Subcutaneous abdominal adipose tissue (tissue), 5 donors: ENCODE data around the gene IFITM1.
"Not testable (repeated sequence)": the region's sequence is repeated elsewhere in the genome, so short reads cannot be mapped to it uniquely, and the experiment has no call there.

ENCODE experiments used
- H3K27ac ChIP-seq: one replicate; pipeline ENCODE4 v1.7.0; 2013; ENCODE audit warnings: low read depth, mild to moderate bottlenecking, inconsistent platforms, low read length, moderate library complexity
- H3K27me3 ChIP-seq, 5 donors: one replicate each; pipeline ENCODE4 v1.7.0; 2013; ENCODE audit warnings: low read length in 5 of 5, inconsistent platforms in 1 of 5; ENCODE audit not compliant: control insufficient read depth in 5 of 5, insufficient read depth in 4 of 5
- H3K36me3 ChIP-seq, 5 donors: one replicate each; pipeline ENCODE4 v1.7.0; 2013; ENCODE audit warnings: low read length in 5 of 5; ENCODE audit not compliant: control insufficient read depth in 5 of 5, insufficient read depth in 5 of 5
- H3K4me1 ChIP-seq, 5 donors: one replicate each; pipeline ENCODE4 v1.7.0; 2013; ENCODE audit warnings: low read length in 5 of 5, mild to moderate bottlenecking in 3 of 5, moderate library complexity in 1 of 5; ENCODE audit not compliant: control insufficient read depth in 5 of 5, insufficient read depth in 5 of 5
- H3K4me3 ChIP-seq, 5 donors: one replicate each; pipeline ENCODE4 v1.7.0; 2013; ENCODE audit warnings: low read length in 5 of 5, low read depth in 1 of 5
- H3K9ac ChIP-seq, 5 donors: one replicate each; pipeline ENCODE4 v1.7.0; 2013; ENCODE audit warnings: low read length in 5 of 5, mild to moderate bottlenecking in 4 of 5, moderate library complexity in 3 of 5
- H3K9me3 ChIP-seq, 5 donors: one replicate each; pipeline ENCODE4 v1.7.0; 2013; ENCODE audit warnings: low read length in 5 of 5; ENCODE audit not compliant: control insufficient read depth in 5 of 5
- donor health status: healthy.
- donor health status: healthy.
- donor health status: healthy.
- donor health status: healthy.
- donor health status: healthy.

The IFITM1 gene

GRCh38 chr11:309979-310572 lies 3.8 kb upstream of the IFITM1 start:
- H3K4me1 ChIP-seq: peaks cover 0 to 60% (median 50%) of the 10 kb centered on the region in 5 donors
- peak overlapping the region in 4 of 5 donors; percentile 48 to 77 (median 63) for H3K9ac ChIP-seq
- not testable (repeated sequence) for H3K9me3 ChIP-seq, H3K36me3 ChIP-seq, H3K27me3 ChIP-seq
- peak overlapping the region; percentile 50 to 90 (median 88) for H3K4me3 ChIP-seq
- H3K27ac ChIP-seq: peak overlapping the region; percentile 74

GRCh38 chr11:311013-311748 lies 2.7 kb upstream of the IFITM1 start:
- Histone ChIP-seq H3K4me3 (peak overlapping the region in 3 of 5 donors; percentile 29 to 42 (median 35)), H3K4me1 (peaks cover 0 to 62% (median 59%) of the 10 kb centered on the region in 5 donors)

GRCh38 chr11:312092-312816 lies 1.6 kb upstream of the IFITM1 start:
- Histone ChIP-seq H3K9me3 (no peaks in the 10 kb centered on the region), H3K4me1 (peaks cover 0 to 62% (median 60%) of the 10 kb centered on the region in 5 donors), H3K4me3 (peak overlapping the region in 4 of 5 donors; percentile 29 to 50 (median 33)), H3K36me3 (no peaks in the 10 kb centered on the region), H3K27ac (peak overlapping the region; percentile 27), H3K27me3 (peaks cover 0 to 22% (median 7%) of the 10 kb centered on the region in 5 donors), H3K9ac (peak overlapping the region in 2 of 5 donors; percentile 16 to 53)

More at GRCh38 chr11:311013-311748, 2.7 kb upstream of the IFITM1 start:
- H3K36me3 ChIP-seq, H3K9me3 ChIP-seq: not testable (repeated sequence)
- Histone ChIP-seq H3K9ac (peak overlapping the region in 1 of 5 donors; percentile 16), H3K27ac (peak overlapping the region; percentile 27), H3K27me3 (peaks cover 0 to 17% (median 3%) of the 10 kb centered on the region in 5 donors)

GRCh38 chr11:313304-313786 lies 495 bp upstream of the IFITM1 start:
- no peaks in the 10 kb centered on the region for H3K9me3 ChIP-seq
- H3K4me3 ChIP-seq: peak overlapping the region in 4 of 5 donors; percentile 45 to 87 (median 66)

GRCh38 chr11:314554-314875 lies 675 bp downstream of the IFITM1 start:
- H3K36me3 ChIP-seq, H3K9me3 ChIP-seq: not testable (repeated sequence)
- Histone ChIP-seq H3K9ac (peak overlapping the region in 3 of 5 donors; percentile 7 to 69 (median 56)), H3K27ac (peak overlapping the region; percentile 67), H3K4me1 (peaks cover 0 to 62% (median 51%) of the 10 kb centered on the region in 5 donors), H3K4me3 (peak overlapping the region; percentile 40 to 87 (median 68)), H3K27me3 (peaks cover 0 to 27% (median 7%) of the 10 kb centered on the region in 5 donors)

More at GRCh38 chr11:313304-313786, 495 bp upstream of the IFITM1 start:
- no peaks in the 10 kb centered on the region for H3K36me3 ChIP-seq
- peaks cover 0 to 27% (median 7%) of the 10 kb centered on the region in 5 donors for H3K27me3 ChIP-seq
- H3K4me1 ChIP-seq: peaks cover 0 to 66% (median 57%) of the 10 kb centered on the region in 5 donors
- H3K9ac ChIP-seq: peak overlapping the region in 3 of 5 donors; percentile 7 to 69 (median 57)
- peak overlapping the region; percentile 66 for H3K27ac ChIP-seq

GRCh38 chr11:315051-315481 lies 1.2 kb downstream of the IFITM1 start:
- peaks cover 0 to 27% (median 7%) of the 10 kb centered on the region in 5 donors for H3K27me3 ChIP-seq
- H3K9ac ChIP-seq: peak overlapping the region in 2 of 5 donors; percentile 56 to 59
- peak overlapping the region; percentile 67 for H3K27ac ChIP-seq
- peak overlapping the region; percentile 12 to 87 (median 66) for H3K4me3 ChIP-seq
- H3K4me1 ChIP-seq: peaks cover 0 to 59% (median 47%) of the 10 kb centered on the region in 5 donors
- peaks cover 0 to 2% (median 0%) of the 10 kb centered on the region in 5 donors for H3K36me3 ChIP-seq
- no peaks in the 10 kb centered on the region for H3K9me3 ChIP-seq

GRCh38 chr11:315516-315994 lies 1.7 kb downstream of the IFITM1 start:
- Histone ChIP-seq H3K36me3 (peaks cover 0 to 2% (median 0%) of the 10 kb centered on the region in 5 donors), H3K27ac (peak overlapping the region; percentile 67), H3K4me1 (peaks cover 0 to 62% (median 47%) of the 10 kb centered on the region in 5 donors), H3K9ac (peak overlapping the region in 3 of 5 donors; percentile 11 to 59 (median 56)), H3K27me3 (peaks cover 0 to 27% (median 7%) of the 10 kb centered on the region in 5 donors), H3K9me3 (no peaks in the 10 kb centered on the region), H3K4me3 (peak overlapping the region; percentile 12 to 87 (median 66))

- Histone ChIP-seq H3K27ac (peak overlapping the region; percentile 67), H3K4me3 (peak overlapping the region in 4 of 5 donors; percentile 40 to 87 (median 66)), H3K9ac (peak overlapping the region in 3 of 5 donors; percentile 11 to 59 (median 56)), H3K9me3 (no peaks in the 10 kb centered on the region), H3K27me3 (peaks cover 0 to 27% (median 7%) of the 10 kb centered on the region in 5 donors), H3K36me3 (peaks cover 0 to 2% (median 0%) of the 10 kb centered on the region in 5 donors), H3K4me1 (peaks cover 0 to 67% (median 51%) of the 10 kb centered on the region in 5 donors)
These were observed 2.3 kb downstream of the IFITM1 start for GRCh38 chr11:316031-316701.

- Histone ChIP-seq H3K4me3 (peak overlapping the region in 3 of 5 donors; percentile 63 to 87 (median 68)), H3K9me3 (no peaks in the 10 kb centered on the region), H3K9ac (peak overlapping the region in 1 of 5 donors; percentile 39), H3K36me3 (peaks cover 0 to 2% (median 0%) of the 10 kb centered on the region in 5 donors), H3K27me3 (peaks cover 0 to 27% (median 7%) of the 10 kb centered on the region in 5 donors), H3K4me1 (peaks cover 0 to 63% (median 48%) of the 10 kb centered on the region in 5 donors), H3K27ac (peak overlapping the region; percentile 67)
These were observed 3.1 kb downstream of the IFITM1 start for GRCh38 chr11:316891-317301.
